ENCODE results near the gene SEMA4D.

Gene SEMA4D

DNA sequence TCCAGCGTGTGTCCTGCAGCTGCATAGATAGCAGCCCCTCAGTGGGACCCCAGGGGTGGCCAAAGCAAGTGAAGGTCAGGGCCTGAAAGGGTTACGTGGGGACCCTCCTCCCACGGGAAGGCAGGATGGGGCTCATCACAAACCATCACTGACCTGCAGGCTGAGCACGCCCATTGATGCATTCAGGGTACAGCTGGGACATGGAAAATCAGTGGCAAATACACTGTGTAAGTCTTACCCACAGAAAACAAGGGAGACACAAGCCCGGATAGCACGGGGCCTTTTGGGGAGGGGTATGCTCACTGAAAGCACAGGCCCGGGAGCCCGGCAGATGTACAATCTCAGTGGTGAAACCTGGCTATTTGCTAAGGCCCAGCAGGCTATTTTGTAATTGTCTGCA is 49.1 kb downstream of the SEMA4D start:
- Histone ChIP-seq H3K9me3 (ENCODE audit: insufficient read depth, low read length) (no peaks in the 10 kb centered on the region), H3K27me3 (ENCODE audit: insufficient read depth, insufficient read length) (no peaks in the 10 kb centered on the region), H3K9ac (ENCODE audit: insufficient read length, low read depth) (no peak overlapping the region), H3K4me1 (ENCODE audit: insufficient read depth, insufficient read length) (peaks cover 11% of the 10 kb centered on the region), H3K4me3 (ENCODE audit: insufficient read length, low read depth) (no peak overlapping the region), H3K36me3 (ENCODE audit: insufficient read depth, insufficient read length, low read length) (no peaks in the 10 kb centered on the region)
- no peak for DNase-seq (ENCODE audit: low read depth, low spot score)
- TF ChIP-seq YY1 (IDR thresholded peaks at IDR 0.05; ENCODE audit: insufficient read depth, insufficient read length) (no peak), SUZ12 (IDR thresholded peaks at IDR 0.05; ENCODE audit: extremely low read depth, insufficient read depth, insufficient read length) (no peak), ZNF274 (IDR thresholded peaks at IDR 0.05; ENCODE audit: low read depth, low read length) (no peak)

DNA sequence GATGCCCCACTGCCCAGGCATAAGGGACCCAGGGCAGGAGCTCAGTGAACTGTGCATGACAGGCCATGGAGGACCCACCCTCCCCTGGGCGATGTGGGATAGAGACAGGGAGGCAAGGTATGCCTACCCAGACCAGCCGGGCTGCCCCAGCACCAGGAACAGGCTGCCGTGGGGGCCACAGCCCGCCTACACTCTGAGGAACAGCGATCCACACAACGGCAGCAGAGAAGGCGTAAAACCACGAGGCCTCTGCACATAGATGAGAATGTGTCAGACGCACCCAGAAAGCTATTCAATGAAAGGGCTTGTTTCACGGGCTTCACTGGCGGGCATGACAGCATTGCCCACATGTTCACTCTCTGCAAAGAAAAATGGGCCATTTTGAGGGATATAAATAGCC is 49.5 kb downstream of the SEMA4D start:
- H3K36me3 ChIP-seq (ENCODE audit: insufficient read depth, insufficient read length, low read length) = no peaks in the 10 kb centered on the region
- H3K4me3 ChIP-seq (ENCODE audit: insufficient read length, low read depth) = no peak overlapping the region
- peaks cover 11% of the 10 kb centered on the region for H3K4me1 ChIP-seq (ENCODE audit: insufficient read depth, insufficient read length)
- no peaks in the 10 kb centered on the region for H3K9me3 ChIP-seq (ENCODE audit: insufficient read depth, low read length)
- H3K9ac ChIP-seq (ENCODE audit: insufficient read length, low read depth) = no peak overlapping the region
- TF ChIP-seq SUZ12 (IDR thresholded peaks at IDR 0.05; ENCODE audit: extremely low read depth, insufficient read depth, insufficient read length) (no peak), YY1 (IDR thresholded peaks at IDR 0.05; ENCODE audit: insufficient read depth, insufficient read length) (no peak), ZNF274 (IDR thresholded peaks at IDR 0.05; ENCODE audit: low read depth, low read length) (no peak)
- H3K27me3 ChIP-seq (ENCODE audit: insufficient read depth, insufficient read length) = no peaks in the 10 kb centered on the region
- no peak for DNase-seq (ENCODE audit: low read depth, low spot score)

DNA sequence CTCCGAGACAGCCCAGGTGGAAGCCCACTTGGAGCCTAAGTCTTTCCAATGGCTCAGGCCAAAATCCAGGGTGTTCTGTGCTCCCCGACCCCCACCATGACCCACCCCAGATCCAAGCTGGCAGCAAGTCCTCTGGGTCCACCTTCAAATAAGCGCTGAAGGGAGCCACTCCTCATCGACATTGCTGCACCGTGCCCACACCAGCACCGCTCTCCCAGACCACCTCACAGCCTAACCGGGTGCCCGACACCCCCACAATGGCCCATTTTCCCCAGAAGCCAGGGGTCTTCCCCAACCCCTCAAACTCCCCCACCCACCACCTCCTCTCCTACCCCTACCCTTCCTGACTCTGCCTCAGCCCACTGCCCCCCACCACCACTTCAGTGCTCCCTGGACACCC is 50.5 kb downstream of the SEMA4D start:
- DNase-seq (ENCODE audit: low read depth, low spot score) = no peak
- Histone ChIP-seq H3K9me3 (ENCODE audit: insufficient read depth, low read length) (no peaks in the 10 kb centered on the region), H3K4me3 (ENCODE audit: insufficient read length, low read depth) (no peak overlapping the region), H3K9ac (ENCODE audit: insufficient read length, low read depth) (no peak overlapping the region), H3K4me1 (ENCODE audit: insufficient read depth, insufficient read length) (peaks cover 15% of the 10 kb centered on the region), H3K27me3 (ENCODE audit: insufficient read depth, insufficient read length) (no peaks in the 10 kb centered on the region), H3K36me3 (ENCODE audit: insufficient read depth, insufficient read length, low read length) (no peaks in the 10 kb centered on the region)
- TF ChIP-seq ZNF274 (IDR thresholded peaks at IDR 0.05; ENCODE audit: low read depth, low read length) (no peak), YY1 (IDR thresholded peaks at IDR 0.05; ENCODE audit: insufficient read depth, insufficient read length) (no peak), SUZ12 (IDR thresholded peaks at IDR 0.05; ENCODE audit: extremely low read depth, insufficient read depth, insufficient read length) (no peak)

DNA sequence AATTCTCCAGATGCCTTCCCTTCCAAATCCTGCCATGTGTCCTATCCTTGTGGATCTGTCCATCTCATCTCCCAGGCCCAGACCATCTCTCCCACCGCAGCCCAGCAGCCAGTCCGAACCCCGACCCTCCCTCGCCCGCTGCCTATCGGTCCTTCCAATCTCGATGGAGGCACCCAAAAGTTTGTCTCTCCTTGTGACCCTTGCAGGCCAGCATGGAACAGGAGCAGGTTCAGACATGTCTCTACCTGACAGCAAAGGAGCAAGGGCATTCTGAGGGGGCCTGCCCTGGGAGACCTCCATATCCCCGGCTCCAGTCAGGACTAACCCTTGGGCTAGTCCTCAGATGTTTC is 51.0 kb downstream of the SEMA4D start:
- H3K4me3 ChIP-seq (ENCODE audit: insufficient read length, low read depth) = no peak overlapping the region
- no peaks in the 10 kb centered on the region for H3K27me3 ChIP-seq (ENCODE audit: insufficient read depth, insufficient read length)
- H3K9ac ChIP-seq (ENCODE audit: insufficient read length, low read depth) = no peak overlapping the region
- DNase-seq (ENCODE audit: low read depth, low spot score) = no peak
- no peaks in the 10 kb centered on the region for H3K9me3 ChIP-seq (ENCODE audit: insufficient read depth, low read length)
- H3K4me1 ChIP-seq (ENCODE audit: insufficient read depth, insufficient read length) = peaks cover 18% of the 10 kb centered on the region
- no peaks in the 10 kb centered on the region for H3K36me3 ChIP-seq (ENCODE audit: insufficient read depth, insufficient read length, low read length)
- TF ChIP-seq YY1 (IDR thresholded peaks at IDR 0.05; ENCODE audit: insufficient read depth, insufficient read length) = no peak
- no peak for TF ChIP-seq ZNF274 (IDR thresholded peaks at IDR 0.05; ENCODE audit: low read depth, low read length)
- TF ChIP-seq SUZ12 (IDR thresholded peaks at IDR 0.05; ENCODE audit: extremely low read depth, insufficient read depth, insufficient read length) = no peak

DNA sequence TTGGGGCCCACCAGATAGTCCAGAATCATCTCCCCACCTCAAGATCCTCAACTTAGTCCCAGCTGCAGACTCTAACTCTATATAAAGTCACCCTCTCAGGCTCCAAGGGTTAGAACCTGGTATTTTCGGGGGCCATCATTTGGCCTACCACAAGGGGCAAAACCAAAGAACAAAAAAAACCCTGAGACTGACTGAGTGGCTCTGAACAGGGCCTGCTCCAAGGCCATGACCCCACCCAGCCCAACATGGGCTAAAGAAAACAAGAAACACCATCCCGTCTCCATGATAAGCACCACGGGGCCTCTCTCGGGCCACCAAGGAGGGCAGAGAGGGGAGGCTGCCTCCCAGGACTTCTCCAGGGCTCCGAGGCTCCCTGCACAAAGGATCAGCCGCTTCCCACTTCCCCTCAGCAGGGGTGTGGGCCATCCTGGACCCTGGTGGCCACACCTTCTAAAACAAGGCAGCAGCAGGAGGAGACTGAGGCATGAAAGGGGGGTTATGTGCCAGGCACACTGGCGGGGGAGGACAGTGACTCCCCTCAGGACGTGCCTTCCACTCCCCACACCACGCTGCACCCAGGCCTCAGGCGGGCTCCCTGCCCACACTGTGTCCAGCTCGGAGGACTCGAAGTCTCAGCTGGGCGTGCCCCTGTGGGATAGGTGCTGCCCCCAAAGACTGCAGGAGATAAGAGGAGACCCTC is 51.5 kb downstream of the SEMA4D start:
- Histone ChIP-seq H3K36me3 (ENCODE audit: insufficient read depth, insufficient read length, low read length) (no peaks in the 10 kb centered on the region), H3K9me3 (ENCODE audit: insufficient read depth, low read length) (no peaks in the 10 kb centered on the region), H3K27me3 (ENCODE audit: insufficient read depth, insufficient read length) (no peaks in the 10 kb centered on the region), H3K9ac (ENCODE audit: insufficient read length, low read depth) (no peak overlapping the region), H3K4me3 (ENCODE audit: insufficient read length, low read depth) (no peak overlapping the region), H3K4me1 (ENCODE audit: insufficient read depth, insufficient read length) (peaks cover 19% of the 10 kb centered on the region)
- no peak for DNase-seq (ENCODE audit: low read depth, low spot score)
- TF ChIP-seq ZNF274 (IDR thresholded peaks at IDR 0.05; ENCODE audit: low read depth, low read length) = no peak
- TF ChIP-seq SUZ12 (IDR thresholded peaks at IDR 0.05; ENCODE audit: extremely low read depth, insufficient read depth, insufficient read length) = no peak
- TF ChIP-seq YY1 (IDR thresholded peaks at IDR 0.05; ENCODE audit: insufficient read depth, insufficient read length) = no peak

DNA sequence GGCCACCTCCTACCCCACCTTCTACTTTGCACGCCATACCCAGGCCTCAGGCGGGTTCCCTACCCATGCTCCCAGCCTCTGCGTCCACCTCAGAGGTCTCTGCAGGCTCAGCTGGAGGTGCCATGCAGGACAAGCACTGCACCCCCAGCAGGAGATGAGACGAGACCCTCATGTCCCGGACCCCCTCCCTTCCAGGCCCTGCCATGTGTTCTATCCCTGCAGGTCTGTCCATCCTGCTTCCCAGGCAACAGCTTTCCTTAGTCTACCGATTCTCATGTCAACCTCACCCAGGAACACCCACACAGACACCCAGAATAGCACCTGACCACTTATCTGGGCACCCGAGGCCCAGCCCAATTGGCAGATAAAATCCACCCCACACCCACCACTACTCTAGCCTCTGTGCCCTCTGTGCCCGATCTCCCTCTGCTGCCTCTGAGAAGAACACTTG is 52.1 kb downstream of the SEMA4D start:
- Histone ChIP-seq H3K4me1 (ENCODE audit: insufficient read depth, insufficient read length) (peaks cover 19% of the 10 kb centered on the region), H3K27me3 (ENCODE audit: insufficient read depth, insufficient read length) (no peaks in the 10 kb centered on the region), H3K9me3 (ENCODE audit: insufficient read depth, low read length) (no peaks in the 10 kb centered on the region), H3K36me3 (ENCODE audit: insufficient read depth, insufficient read length, low read length) (no peaks in the 10 kb centered on the region), H3K4me3 (ENCODE audit: insufficient read length, low read depth) (no peak overlapping the region), H3K9ac (ENCODE audit: insufficient read length, low read depth) (no peak overlapping the region)
- no peak for DNase-seq (ENCODE audit: low read depth, low spot score)
- TF ChIP-seq ZNF274 (IDR thresholded peaks at IDR 0.05; ENCODE audit: low read depth, low read length) (no peak), SUZ12 (IDR thresholded peaks at IDR 0.05; ENCODE audit: extremely low read depth, insufficient read depth, insufficient read length) (no peak), YY1 (IDR thresholded peaks at IDR 0.05; ENCODE audit: insufficient read depth, insufficient read length) (no peak)

DNA sequence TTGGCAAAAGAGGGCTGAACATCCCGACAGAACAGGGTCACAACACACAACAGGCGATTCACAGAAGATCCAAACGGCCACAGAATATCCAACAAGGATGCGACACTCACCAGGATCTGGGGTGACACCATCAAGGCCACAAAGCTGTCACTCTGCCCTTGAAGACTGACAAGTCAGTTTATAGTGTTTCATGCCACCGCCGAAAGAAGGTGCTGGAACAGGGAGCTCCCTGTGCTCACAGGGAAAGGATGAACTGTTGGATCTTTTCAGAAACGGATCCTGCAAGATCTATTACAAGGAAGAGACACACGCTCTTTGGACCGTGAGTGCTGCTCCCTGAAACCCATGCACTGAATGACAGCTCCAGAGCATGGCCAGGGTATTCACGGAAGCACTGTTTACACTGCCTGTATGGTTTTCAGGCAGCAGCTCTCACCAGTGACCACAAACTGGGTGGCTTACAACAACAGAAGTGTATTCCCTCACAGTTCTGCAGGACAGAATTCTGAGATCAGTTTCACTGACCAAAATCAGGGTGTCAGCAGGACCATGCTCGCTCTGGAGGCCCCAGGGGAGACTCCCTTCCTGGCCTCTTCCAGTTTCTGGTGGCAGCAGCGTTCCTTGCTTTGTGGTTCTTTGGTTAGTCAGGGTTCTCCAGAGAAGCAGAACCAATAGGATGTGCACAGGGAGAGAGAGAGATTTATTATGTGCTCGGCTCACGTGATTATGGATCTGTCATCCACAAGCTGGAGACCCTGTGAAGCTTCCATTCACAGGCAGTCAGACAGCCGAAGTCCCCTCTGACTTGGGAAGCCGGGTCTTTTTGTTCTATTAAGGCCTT is 52.8 kb downstream of the SEMA4D start:
- Histone ChIP-seq H3K27me3 (ENCODE audit: insufficient read depth, insufficient read length) (no peaks in the 10 kb centered on the region), H3K4me1 (ENCODE audit: insufficient read depth, insufficient read length) (peaks cover 22% of the 10 kb centered on the region), H3K4me3 (ENCODE audit: insufficient read length, low read depth) (no peak overlapping the region), H3K9ac (ENCODE audit: insufficient read length, low read depth) (no peak overlapping the region), H3K36me3 (ENCODE audit: insufficient read depth, insufficient read length, low read length) (no peaks in the 10 kb centered on the region), H3K9me3 (ENCODE audit: insufficient read depth, low read length) (no peaks in the 10 kb centered on the region)
- DNase-seq (ENCODE audit: low read depth, low spot score) = no peak
- TF ChIP-seq ZNF274 (IDR thresholded peaks at IDR 0.05; ENCODE audit: low read depth, low read length) (no peak), SUZ12 (IDR thresholded peaks at IDR 0.05; ENCODE audit: extremely low read depth, insufficient read depth, insufficient read length) (no peak)

Measured in NT2/D1 (cell line).